Measurements from ENCODE around the gene SDHA. TPM values are rescaled to one million over a fixed set of nuclear protein-coding genes. Genes with fewer than 3 reads are reported as not detected.
"Not testable (repeated sequence)": the region's sequence is repeated elsewhere in the genome, so short reads cannot be mapped to it uniquely, and the experiment has no call there.

The SDHA gene
- total and polyA plus RNA-seq, 2 of the 13 experiments (the other 11 are each of a cell fraction or from before 2014, with no cell fraction given), result 185 to 240 TPM

- intact Hi-C loops (cut with micrococcal nuclease; ENCODE audit: unreplicated experiment); BruUV-seq (replicated peaks): not testable (repeated sequence)
- WGBS (ENCODE audit: low lambda C conversion rate), result no CpG with 5 or more reads among the region's 5 CpGs
Observed at GRCh38 chr5:299921-300320, 81.8 kb downstream of the SDHA start.

GRCh38 chr5:300691-301435 is 82.7 kb downstream of the SDHA start:
- DNase-seq (ENCODE audit: low spot score); H3K27me3 ChIP-seq (ENCODE audit: control insufficient read depth in 1 of 2, insufficient read depth in 2 of 2, low read length in 2 of 2); H3K4me2 ChIP-seq (ENCODE audit: low read depth, low read length); H3K9me3 ChIP-seq (ENCODE audit: low read length); H4K20me1 ChIP-seq (ENCODE audit: insufficient read depth, low read length); H3K4me3 ChIP-seq (replicated peaks in 1 of 3; ENCODE audit: insufficient read depth in 1 of 3, low read depth in 2 of 3, low read length in 3 of 3); BruUV-seq (replicated peaks); H3K4me1 ChIP-seq (ENCODE audit: insufficient read depth, low read length); H3K79me2 ChIP-seq (ENCODE audit: insufficient read depth, low read length); ATAC-seq; H3K36me3 ChIP-seq (replicated peaks in 1 of 2; ENCODE audit: control insufficient read depth in 1 of 2, insufficient read depth in 2 of 2, low read length in 2 of 2); H3K27ac ChIP-seq (ENCODE audit: extremely low read length, insufficient read depth, low read length); H2AFZ ChIP-seq (ENCODE audit: low read length); FAIRE-seq; CTCF ChIA-PET (ENCODE audit: low intra/inter-chr PET ratio, low total read pairs); in situ Hi-C loops (cut with HindIII; ENCODE audit: extremely low pct_ligation_motif_present, low pct_unique_long_range_greater_than_20kb); POLR2A ChIA-PET; intact Hi-C loops (cut with micrococcal nuclease; ENCODE audit: unreplicated experiment); H3K9ac ChIP-seq (ENCODE audit: insufficient read depth, low read depth, low read length): not testable (repeated sequence)
- WGBS (ENCODE audit: low lambda C conversion rate), result 97% methylated on average over 16 of the region's 21 CpGs

More at GRCh38 chr5:299921-300320, 81.8 kb downstream of the SDHA start:
- in situ Hi-C loops (cut with HindIII; ENCODE audit: extremely low pct_ligation_motif_present, low pct_unique_long_range_greater_than_20kb); ATAC-seq; H3K4me2 ChIP-seq (ENCODE audit: low read depth, low read length); H3K36me3 ChIP-seq (replicated peaks in 1 of 2; ENCODE audit: control insufficient read depth in 1 of 2, insufficient read depth in 2 of 2, low read length in 2 of 2); H2AFZ ChIP-seq (ENCODE audit: low read length); H3K27me3 ChIP-seq (ENCODE audit: control insufficient read depth in 1 of 2, insufficient read depth in 2 of 2, low read length in 2 of 2); DNase-seq (ENCODE audit: low spot score); H3K79me2 ChIP-seq (ENCODE audit: insufficient read depth, low read length); H3K27ac ChIP-seq (ENCODE audit: extremely low read length, insufficient read depth, low read length); H4K20me1 ChIP-seq (ENCODE audit: insufficient read depth, low read length); H3K4me3 ChIP-seq (replicated peaks in 1 of 3; ENCODE audit: insufficient read depth in 1 of 3, low read depth in 2 of 3, low read length in 3 of 3); CTCF ChIA-PET (ENCODE audit: low intra/inter-chr PET ratio, low total read pairs); H3K9ac ChIP-seq (ENCODE audit: insufficient read depth, low read depth, low read length); POLR2A ChIA-PET; FAIRE-seq; H3K9me3 ChIP-seq (ENCODE audit: low read length); H3K4me1 ChIP-seq (ENCODE audit: insufficient read depth, low read length): not testable (repeated sequence)

- H3K9ac ChIP-seq (ENCODE audit: insufficient read depth, low read depth, low read length); ATAC-seq; H3K4me1 ChIP-seq (ENCODE audit: insufficient read depth, low read length); H2AFZ ChIP-seq (ENCODE audit: low read length); H3K27me3 ChIP-seq (ENCODE audit: control insufficient read depth in 1 of 2, insufficient read depth in 2 of 2, low read length in 2 of 2); H3K27ac ChIP-seq (ENCODE audit: extremely low read length, insufficient read depth, low read length); H3K79me2 ChIP-seq (ENCODE audit: insufficient read depth, low read length); H4K20me1 ChIP-seq (ENCODE audit: insufficient read depth, low read length); BruUV-seq (replicated peaks); FAIRE-seq; POLR2A ChIA-PET; H3K4me2 ChIP-seq (ENCODE audit: low read depth, low read length); DNase-seq (ENCODE audit: low spot score); H3K9me3 ChIP-seq (ENCODE audit: low read length); in situ Hi-C loops (cut with HindIII; ENCODE audit: extremely low pct_ligation_motif_present, low pct_unique_long_range_greater_than_20kb); intact Hi-C loops (cut with micrococcal nuclease; ENCODE audit: unreplicated experiment); CTCF ChIA-PET (ENCODE audit: low intra/inter-chr PET ratio, low total read pairs); H3K4me3 ChIP-seq (replicated peaks in 1 of 3; ENCODE audit: insufficient read depth in 1 of 3, low read depth in 2 of 3, low read length in 3 of 3): not testable (repeated sequence)
- 100% methylated on average over 4 of the region's 8 CpGs for WGBS (ENCODE audit: low lambda C conversion rate)
- peaks cover 11 to 20% of the 10 kb centered on the region in 2 experiments; a peak in 4 of 5 replicates for H3K36me3 ChIP-seq (replicated peaks in 1 of 2; ENCODE audit: control insufficient read depth in 1 of 2, insufficient read depth in 2 of 2, low read length in 2 of 2)
Observed at GRCh38 chr5:302416-302815, 84.3 kb downstream of the SDHA start.
